Fibroblast of lung (primary cell): ENCODE data around the gene PRELID2.

ENCODE experiments used
- EZH2 ChIP-seq: IDR thresholded peaks from 2 replicates; pipeline ENCODE4 v1.5.1; 2012; ENCODE audit warnings: low read length, control low read depth, mild to moderate bottlenecking; ENCODE audit errors: missing control alignments
- TF ChIP-seq, protein P1 (sequence below), 2 donors: IDR thresholded peaks in 1 of 2; conservative IDR thresholded peaks in 1 of 2; 1 replicate in 1 of 2; 2 replicates in 1 of 2; pipeline ENCODE4 v1.5.1; 2011 to 2012; ENCODE audit warnings: low read length in 2 of 2, control low read depth in 1 of 2, inconsistent platforms in 1 of 2, low read depth in 1 of 2, mild to moderate bottlenecking in 1 of 2

DNA sequence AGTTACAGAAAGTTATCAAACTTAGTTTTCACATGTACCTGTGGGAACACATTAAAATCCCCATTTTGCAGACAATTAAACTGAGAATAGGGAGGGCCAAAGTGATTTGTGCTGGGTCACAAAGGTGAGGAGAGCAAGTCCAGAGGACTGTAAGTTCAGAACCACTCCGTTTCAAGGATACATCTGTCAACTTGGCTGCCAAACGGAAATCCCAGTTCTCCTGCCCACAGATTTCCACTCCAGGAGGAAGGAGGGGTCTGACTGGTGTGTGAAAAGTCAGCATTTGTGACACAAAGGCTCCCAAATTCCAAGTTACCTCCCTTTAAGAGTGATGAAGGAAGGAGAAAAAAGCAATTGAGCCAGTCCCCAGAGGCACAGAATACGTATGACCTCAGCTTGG is 42.3 kb downstream of the PRELID2 start:
- TF ChIP-seq, protein P1, sequence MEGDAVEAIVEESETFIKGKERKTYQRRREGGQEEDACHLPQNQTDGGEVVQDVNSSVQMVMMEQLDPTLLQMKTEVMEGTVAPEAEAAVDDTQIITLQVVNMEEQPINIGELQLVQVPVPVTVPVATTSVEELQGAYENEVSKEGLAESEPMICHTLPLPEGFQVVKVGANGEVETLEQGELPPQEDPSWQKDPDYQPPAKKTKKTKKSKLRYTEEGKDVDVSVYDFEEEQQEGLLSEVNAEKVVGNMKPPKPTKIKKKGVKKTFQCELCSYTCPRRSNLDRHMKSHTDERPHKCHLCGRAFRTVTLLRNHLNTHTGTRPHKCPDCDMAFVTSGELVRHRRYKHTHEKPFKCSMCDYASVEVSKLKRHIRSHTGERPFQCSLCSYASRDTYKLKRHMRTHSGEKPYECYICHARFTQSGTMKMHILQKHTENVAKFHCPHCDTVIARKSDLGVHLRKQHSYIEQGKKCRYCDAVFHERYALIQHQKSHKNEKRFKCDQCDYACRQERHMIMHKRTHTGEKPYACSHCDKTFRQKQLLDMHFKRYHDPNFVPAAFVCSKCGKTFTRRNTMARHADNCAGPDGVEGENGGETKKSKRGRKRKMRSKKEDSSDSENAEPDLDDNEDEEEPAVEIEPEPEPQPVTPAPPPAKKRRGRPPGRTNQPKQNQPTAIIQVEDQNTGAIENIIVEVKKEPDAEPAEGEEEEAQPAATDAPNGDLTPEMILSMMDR (conservative IDR thresholded peaks at IDR 0.05 in 1 of 2, IDR thresholded peaks at IDR 0.05 in 1 of 2; ENCODE audit: low read depth in 1 of 2, low read length in 2 of 2), result no peak
- TF ChIP-seq EZH2, result no peak
